HuH-7.5 (cell line): Measurements from ENCODE around the gene BCAP29.
"Not testable (repeated sequence)": the region's sequence is repeated elsewhere in the genome, so short reads cannot be mapped to it uniquely, and the experiment has no call there.

Experiments used
- DNase-seq: peaks from one replicate; pipeline ENCODE4 v3.0.0; 2011; ENCODE audit warnings: low spot score

Gene BCAP29

GRCh38 chr7:107622894-107623293 is 42.8 kb downstream of the BCAP29 start:
- DNase-seq = no peak

GRCh38 chr7:107627002-107627401 is 47.0 kb downstream of the BCAP29 start:
- no peak for DNase-seq

GRCh38 chr7:107628461-107629064 is 48.5 kb downstream of the BCAP29 start:
- no peak for DNase-seq

GRCh38 chr7:107630342-107630741 is 50.3 kb downstream of the BCAP29 start:
- no peak for DNase-seq

- no peak for DNase-seq
Observed at GRCh38 chr7:107631588-107632491, 51.8 kb downstream of the BCAP29 start.

- no peak for DNase-seq
Observed at GRCh38 chr7:107632492-107632865, 52.4 kb downstream of the BCAP29 start.

DNA sequence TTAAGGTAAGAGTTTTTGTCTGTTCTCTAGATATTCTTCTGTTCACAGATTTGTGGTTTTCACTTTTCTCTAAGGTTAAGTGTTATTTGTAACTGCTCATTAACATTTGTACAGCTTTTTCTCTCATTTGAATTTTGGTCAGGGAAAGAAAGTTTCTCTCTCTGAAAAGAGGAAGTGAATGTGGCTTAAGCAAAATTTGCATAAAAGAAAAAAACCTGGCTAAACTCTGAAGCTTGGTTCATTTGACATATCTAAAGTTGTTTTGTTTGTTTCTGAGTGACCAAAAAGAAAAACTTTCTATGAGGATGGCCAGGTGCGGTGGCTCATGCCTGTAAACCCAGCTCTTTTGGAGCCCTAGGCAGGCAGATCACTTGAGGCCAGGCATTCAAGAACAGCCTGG is 58.5 kb downstream of the BCAP29 start:
- DNase-seq = no peak

DNA sequence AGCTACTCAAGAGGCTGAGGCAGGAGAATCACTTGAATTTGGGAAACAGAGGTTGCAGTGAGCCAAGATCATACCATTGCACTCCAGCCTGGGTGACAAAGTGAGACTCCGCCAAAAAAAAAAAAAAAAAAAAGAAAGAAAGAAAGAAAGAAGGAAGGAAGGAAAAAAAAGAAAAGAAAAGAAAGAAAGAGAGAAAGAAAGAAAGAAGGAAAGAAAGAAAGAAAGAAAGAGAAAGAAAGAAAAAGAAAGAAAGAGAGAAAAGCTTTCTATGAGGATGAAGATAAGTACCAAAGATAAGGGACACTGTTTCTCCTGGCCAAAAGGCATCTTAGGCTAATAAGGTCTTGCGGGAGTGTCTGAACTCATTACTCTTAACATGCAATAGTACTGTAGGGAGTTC is 59.0 kb downstream of the BCAP29 start:
- DNase-seq = not testable (repeated sequence)

GRCh38 chr7:107641676-107642075 is 61.6 kb downstream of the BCAP29 start:
- DNase-seq = no peak

- no peak for DNase-seq
Observed at GRCh38 chr7:107642501-107642900, 62.5 kb downstream of the BCAP29 start.

DNA sequence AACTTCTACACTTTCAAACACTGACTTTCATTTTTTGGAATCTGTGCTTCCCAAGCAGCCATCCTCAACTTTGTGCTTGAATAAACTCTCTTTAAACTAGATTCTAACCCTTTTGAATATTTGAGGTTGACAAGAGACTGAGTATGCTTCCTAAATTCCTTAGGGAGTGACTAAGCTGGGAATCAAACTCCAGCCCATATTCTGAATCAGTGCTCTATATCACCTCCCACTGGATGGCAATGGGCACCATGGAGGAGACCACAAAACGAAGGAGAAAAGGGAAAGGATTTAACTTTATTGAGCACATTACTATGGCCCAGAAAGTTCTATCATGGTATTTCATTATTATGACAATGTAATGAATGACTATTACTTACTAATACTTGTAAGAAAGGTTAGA is 63.4 kb downstream of the BCAP29 start:
- no peak for DNase-seq

GRCh38 chr7:107643938-107644308 is 63.9 kb downstream of the BCAP29 start:
- no peak for DNase-seq

GRCh38 chr7:107644309-107644974 is 64.4 kb downstream of the BCAP29 start:
- no peak for DNase-seq

GRCh38 chr7:107652642-107653041 is 72.6 kb downstream of the BCAP29 start:
- no peak for DNase-seq

- DNase-seq = no peak
Observed at GRCh38 chr7:107658467-107658866, 78.4 kb downstream of the BCAP29 start.

DNA sequence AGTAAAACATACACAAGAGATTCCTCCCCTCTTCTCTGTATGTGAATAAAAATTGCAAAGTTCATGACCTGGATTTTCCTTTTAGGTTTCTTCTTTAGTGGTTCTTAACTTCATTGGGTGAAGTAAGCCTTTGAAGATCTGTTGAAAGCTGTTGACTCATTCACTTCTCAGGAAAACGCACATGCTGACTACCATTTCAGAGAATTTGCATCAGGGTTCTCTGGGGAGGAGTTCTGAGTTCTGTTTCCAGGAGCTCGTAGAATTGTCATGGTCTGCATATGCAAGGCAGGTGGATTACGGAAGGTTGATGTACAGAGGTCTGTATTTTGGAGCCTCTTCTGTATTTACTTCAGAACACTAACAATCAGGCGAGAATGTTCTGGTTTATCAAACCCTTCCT is 79.6 kb downstream of the BCAP29 start:
- DNase-seq = no peak

DNA sequence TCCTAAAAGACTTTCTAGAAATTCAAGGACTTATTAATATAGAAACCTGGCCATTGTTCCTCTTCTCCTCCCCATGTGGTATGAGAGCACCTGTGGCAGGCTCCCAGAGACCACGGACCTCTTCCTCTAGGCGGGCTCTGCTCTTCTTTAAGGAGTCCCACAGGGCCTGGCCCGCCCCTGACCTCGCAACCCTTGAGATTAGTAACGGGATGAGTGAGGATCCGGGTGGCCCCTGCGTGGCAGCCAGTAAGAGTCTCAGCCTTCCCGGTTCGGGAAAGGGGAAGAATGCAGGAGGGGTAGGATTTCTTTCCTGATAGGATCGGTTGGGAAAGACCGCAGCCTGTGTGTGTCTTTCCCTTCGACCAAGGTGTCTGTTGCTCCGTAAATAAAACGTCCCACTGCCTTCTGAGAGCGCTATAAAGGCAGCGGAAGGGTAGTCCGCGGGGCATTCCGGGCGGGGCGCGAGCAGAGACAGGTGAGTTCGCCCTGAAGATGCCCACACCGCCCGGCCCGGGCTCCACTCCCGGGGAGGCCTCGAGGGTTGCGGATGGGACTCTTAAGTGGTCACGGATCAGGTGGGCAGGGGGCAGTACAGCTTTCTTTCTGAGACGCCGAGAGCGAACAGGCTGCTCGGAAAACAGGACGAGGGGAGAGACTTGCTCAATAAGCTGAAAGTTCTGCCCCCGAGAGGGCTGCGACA is 80.5 kb downstream of the BCAP29 start, which contains the start of gene SLC26A4:
SLC26A4 (plus strand) TSS at position 448 of the 700 bp plus-strand sequence. CDS start 814 bp downstream, outside the sequence.
- DNase-seq = peak; percentile 26

DNA sequence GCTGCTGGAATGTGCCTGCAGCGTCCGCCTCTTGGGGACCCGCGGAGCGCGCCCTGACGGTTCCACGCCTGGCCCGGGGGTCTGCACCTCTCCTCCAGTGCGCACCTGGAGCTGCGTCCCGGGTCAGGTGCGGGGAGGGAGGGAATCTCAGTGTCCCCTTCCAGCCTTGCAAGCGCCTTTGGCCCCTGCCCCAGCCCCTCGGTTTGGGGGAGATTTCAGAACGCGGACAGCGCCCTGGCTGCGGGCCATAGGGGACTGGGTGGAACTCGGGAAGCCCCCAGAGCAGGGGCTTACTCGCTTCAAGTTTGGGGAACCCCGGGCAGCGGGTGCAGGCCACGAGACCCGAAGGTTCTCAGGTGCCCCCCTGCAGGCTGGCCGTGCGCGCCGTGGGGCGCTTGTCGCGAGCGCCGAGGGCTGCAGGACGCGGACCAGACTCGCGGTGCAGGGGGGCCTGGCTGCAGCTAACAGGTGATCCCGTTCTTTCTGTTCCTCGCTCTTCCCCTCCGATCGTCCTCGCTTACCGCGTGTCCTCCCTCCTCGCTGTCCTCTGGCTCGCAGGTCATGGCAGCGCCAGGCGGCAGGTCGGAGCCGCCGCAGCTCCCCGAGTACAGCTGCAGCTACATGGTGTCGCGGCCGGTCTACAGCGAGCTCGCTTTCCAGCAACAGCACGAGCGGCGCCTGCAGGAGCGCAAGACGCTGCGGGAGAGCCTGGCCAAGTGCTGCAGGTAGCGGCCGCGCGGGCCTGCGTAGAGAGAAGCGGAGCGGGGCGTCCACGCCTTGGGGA is 81.2 kb downstream of the BCAP29 start:
- DNase-seq = peak; percentile 46

DNA sequence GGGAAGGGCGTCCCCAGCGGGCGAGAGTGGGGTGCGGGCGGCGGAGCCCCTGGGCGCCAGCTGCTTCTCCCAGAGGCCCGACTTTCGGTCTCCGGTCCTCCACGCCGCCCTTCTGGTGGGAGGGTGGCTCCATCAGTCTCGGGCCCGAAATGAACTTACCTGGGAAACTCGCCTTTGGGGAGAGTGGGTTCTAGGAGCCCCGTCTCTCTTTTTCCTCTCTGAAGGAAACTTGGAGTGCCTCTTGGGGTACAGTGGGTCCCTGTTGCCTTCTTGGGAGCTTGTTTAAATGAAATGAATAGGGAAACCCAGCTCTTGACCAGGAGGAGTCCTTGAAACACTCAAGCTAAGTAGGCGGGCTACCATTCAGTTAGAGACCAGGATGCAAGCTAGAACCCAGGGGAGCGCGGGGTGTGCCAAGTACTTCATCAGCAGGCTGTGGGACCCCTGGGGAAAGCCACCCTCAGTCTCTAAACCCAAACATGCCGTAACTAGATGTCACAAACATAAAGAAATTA is 81.9 kb downstream of the BCAP29 start:
- DNase-seq = peak; percentile 37

DNA sequence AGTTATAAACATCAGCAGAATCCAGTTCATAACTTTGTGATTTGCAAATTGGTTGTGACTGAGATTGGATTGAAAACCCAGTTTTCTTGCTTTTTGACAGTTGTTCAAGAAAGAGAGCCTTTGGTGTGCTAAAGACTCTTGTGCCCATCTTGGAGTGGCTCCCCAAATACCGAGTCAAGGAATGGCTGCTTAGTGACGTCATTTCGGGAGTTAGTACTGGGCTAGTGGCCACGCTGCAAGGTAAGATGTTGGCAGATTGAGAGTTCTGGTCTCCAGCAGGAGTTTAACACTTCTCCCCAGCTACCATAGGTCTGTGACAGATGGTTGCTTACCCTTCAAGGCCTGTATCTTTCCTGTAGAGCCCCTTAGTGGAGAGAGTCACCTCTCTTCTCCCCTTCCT is 83.2 kb downstream of the BCAP29 start:
- DNase-seq = no peak

- no peak for DNase-seq
Observed at GRCh38 chr7:107666790-107667189, 86.7 kb downstream of the BCAP29 start.
